NCI-H82 treated with DMSO at 0.1 percent for 48 hours (cell line): ENCODE results near the gene FOXP1.

Experiments used
- DNase-seq: peaks from one replicate; lab custom pipeline; 2025; ENCODE audit not compliant: unreplicated experiment; lab: John Stamatoyannopoulos, UW

The FOXP1 gene

DNA sequence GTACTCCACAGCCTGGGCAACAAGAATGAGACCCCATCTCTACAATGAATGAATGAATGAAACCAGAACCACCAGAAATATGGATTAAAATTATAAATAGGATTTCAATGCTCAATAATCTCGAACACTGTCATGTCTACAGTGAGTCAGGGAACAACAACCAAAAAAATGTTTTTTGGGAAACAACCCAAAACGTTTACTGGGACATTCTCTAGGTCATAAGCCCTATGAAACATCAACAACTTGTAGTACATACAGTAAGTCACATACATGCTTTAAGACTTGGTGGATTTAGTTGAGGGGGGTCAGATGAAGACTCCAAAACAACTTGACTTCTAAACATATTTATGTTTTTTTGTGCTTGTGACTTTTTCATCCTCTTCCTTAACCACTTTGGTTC, 511.2 kb downstream of the FOXP1 start:
- DNase-seq: no peak

DNA sequence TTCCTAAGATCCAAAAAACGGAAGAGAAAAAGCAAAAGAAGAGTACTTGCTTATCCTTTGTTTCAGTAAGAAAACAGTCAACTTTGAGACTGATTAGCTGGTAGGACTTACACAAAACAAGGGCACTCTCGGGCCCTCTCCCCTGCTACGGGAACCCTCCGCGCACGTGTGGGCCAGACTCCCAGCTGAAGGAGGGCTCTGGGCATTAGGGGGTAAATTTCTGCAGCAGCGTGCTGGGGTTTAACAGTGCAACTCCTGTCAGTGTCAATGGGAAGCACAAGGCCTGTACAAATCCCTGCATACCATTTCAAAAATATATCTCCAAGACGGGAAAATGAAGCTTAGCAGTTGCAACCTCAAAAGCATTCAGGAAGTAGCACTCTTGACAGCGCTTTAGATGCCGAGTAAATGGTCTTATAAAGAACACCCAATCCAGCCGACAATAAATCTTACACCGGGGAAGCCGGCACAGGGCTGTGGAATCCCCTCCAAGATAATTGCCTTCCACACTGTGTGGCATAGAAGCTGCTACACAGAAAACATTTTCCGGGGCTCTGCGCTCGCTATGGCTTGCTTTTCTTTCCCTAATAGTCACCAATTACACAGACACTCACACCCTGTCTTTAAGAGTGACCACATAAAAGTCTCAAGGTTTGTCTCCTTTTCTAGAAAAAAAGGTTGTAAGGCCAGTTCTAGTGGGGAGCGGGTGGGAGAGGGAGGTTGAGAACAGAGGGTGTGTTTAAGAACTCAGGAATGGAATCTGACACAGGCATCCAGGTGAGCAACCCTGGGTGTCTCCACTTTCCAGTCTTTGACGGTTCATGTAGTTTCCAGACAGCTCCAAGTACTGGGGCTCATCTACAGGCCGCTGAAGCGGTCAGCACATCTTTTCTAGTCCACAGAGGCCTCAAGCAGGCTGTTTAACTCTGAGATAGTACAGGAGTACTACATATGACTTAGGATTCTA, 512.7 kb downstream of the FOXP1 start:
- no peak for DNase-seq

DNA sequence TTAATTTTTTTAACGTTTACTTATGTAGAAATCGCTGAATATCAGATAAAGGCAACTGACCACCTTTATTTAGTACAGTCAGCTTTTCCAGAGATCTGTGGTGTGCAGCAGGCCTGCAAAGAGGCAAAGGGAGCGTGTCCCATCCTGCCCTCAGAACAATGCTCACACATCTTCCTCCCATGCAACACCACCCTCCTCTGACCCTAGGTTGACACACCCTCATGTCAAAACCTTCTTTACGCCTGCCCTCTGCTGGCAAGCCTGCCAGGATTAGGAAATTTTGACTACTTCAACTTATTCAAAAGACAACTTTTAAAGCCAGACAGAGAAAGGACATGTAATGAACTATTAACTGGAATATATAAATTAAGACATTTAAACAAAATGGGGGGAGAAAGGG, 513.7 kb downstream of the FOXP1 start:
- no peak for DNase-seq

GRCh38 chr3:71067977-71068654, 515.4 kb downstream of the FOXP1 start:
- DNase-seq: no peak

- DNase-seq: no peak
Observed at GRCh38 chr3:71066849-71067261, 516.7 kb downstream of the FOXP1 start.

DNA sequence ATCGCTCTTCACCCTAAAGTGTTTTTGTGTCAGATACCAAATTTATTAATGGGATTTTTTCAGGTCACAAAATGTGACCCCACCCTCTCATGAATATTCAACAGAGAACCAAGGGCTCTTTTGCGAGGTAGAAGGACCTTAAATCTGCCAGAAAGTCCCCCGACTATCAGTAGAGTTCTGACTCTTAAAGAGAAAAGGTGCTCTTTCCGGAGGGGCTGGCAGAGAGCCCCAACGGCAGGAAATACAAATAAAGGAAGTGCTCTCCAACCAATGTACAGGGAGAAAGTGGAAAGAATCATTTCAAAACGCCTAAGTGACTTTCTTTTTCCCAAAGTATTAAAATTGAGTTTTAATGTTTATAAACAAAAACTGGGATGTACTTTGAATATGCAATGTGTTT, 517.2 kb downstream of the FOXP1 start:
- DNase-seq: no peak

GRCh38 chr3:71065764-71066013, 517.8 kb downstream of the FOXP1 start:
- DNase-seq: no peak

- DNase-seq: no peak
Observed at GRCh38 chr3:71064956-71065763, 518.4 kb downstream of the FOXP1 start.

GRCh38 chr3:71064291-71064955, 519.1 kb downstream of the FOXP1 start:
- DNase-seq: no peak

DNA sequence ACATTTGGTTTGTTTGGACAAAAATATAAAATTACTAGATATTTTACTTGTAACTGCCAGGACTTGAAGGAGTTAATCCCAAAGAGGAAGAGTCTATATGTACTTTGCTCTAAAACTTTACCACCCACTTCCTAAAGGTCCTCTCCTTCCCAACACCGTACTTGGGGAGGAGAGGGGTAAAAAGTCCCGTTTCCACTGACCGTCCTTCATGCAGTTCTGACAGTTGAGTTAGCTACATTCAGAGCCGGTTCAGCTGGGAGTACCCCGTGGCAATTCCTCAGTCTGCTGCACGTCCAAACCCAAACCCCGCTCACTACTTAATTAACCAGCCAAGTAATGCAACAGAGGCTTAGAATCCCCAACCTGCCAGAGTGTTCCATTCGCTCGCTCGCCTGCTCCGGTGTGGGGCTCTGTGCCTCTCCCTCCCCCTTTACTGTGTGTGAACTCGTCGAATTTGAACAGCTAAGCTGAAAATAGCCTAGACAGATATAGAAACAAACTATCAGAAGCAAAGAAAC, 519.7 kb downstream of the FOXP1 start:
- DNase-seq: no peak

- DNase-seq: no peak
Observed at GRCh38 chr3:71062952-71063772, 520.4 kb downstream of the FOXP1 start.

DNA sequence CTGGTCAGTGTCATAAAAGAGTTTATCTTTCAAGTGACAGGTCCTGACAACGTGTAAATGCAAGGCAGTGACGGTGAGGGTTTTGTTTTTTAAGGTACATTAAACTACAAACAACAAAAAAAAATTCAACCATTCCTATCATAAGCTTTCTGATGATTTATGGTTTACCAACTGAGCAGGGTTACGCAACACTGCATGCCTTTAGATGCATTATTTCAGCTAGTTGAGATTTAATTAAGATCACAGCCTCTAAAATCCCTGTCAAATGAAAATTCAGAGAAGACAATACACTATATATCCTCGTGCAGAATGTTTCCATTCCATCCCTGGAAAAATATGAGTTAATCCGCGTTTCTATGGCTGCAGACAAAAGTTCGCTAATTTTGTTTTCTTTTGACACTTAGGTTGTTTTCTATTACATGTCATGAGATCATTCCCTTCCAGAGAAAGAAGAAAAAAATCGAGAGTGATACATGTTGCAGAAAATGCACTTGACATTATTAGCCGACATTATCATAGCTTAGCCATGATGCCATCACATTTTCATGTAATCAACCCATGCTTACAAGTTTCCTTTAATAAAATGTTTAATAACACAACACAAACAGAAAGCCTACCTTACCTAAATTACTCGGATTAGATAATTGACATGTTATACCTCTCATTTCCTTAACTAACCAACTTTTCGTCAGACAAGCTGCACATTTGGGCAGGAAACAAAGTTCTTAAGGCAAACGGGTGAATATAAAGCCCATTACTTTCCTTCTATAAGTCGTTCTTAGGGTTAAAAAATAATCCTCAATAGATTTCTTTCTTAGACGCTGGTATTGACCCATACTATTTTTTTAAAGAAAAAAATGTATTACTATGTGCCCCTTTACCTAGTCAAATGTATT, 521.2 kb downstream of the FOXP1 start:
- no peak for DNase-seq

DNA sequence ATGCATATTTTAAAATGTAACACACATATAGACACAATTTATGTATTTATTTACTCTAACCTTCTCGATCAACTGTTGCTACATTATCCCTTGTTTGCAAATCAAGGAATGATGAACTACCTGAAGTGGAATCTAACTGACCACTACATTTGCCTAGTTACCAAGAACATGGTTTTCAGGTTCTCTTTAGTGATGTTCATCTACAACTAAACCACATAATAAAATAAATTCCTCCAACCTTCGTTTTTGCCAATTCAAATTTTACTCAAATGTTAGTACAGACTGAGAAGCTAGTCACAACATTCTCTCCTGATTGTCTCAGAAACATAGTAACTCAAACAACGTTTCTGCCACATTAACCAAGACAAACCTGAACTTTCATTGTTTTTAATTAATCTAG, 521.9 kb downstream of the FOXP1 start:
- no peak for DNase-seq

DNA sequence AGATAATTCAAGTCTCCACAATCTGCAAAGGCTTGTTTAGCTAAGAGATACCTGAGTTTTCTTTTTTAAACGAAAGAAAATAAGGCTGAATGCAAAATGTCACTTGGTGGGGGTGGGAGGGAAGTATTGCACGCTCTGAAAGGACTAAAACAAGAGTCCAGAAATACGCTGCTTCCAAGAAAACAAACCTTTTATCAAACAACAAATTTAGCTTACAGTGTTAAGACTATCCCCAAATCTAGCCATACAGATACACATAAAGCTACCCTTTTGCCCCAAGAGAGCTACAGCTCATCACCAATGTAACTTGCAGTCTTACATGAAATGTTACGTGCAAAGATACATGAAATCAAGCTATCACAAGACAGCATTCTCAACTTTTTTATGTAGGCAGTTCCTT, 522.5 kb downstream of the FOXP1 start:
- DNase-seq: no peak

GRCh38 chr3:71060536-71060935, 523.0 kb downstream of the FOXP1 start:
- DNase-seq: no peak

- DNase-seq: no peak
Observed at GRCh38 chr3:71057526-71057894, 526.0 kb downstream of the FOXP1 start.

DNA sequence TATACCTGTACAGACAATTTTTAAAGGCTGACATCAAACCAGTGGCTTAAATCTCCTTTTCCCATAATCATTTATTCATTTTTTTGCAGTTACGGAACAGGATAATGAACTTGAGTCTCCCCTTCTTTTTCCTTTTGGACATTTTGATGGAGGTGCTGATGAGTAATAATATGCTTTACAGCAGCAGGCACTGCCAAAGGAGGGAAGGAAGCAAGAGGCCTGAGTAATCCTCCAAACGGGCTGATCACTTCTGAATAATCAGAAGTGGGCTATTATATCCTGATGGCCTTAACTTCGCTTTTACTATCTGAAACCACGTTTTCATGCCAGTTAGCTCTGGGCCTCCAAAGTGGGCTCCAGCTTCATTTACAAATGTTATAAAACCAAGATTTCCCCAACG, 527.2 kb downstream of the FOXP1 start:
- no peak for DNase-seq

DNA sequence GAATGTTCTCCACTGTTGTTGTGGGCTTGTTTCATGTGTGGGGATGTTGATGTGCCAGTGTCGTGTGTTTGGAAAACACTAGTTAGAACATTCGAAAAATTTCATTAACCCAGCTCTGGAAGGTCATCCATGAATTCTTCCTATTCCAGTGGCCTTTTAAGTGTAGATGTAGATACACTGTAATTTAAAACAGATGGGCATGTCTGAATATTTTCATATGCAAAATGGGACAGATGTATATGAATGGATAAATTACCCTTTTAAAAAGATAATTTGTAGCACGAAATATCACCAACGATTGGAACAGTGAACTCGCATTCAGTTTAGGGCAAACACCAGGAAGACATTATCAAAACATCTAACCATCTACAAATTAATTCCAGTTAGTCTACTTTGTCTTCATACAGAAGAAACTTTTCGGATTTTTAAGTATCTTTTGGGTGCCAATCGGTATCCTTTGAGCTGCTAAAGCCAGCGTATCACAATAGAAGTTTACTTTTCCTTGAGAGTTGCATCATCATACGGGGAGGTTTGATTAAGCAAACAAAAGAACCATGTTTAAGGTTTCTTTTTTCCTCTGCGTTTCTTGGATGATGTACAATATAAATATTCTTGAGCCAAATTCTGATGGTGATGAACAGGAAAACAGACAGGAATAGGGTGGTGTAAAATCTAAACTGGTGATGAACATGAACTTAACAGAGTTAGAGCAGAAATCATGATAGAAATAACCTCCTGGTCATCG, 528.1 kb downstream of the FOXP1 start:
- DNase-seq: no peak

DNA sequence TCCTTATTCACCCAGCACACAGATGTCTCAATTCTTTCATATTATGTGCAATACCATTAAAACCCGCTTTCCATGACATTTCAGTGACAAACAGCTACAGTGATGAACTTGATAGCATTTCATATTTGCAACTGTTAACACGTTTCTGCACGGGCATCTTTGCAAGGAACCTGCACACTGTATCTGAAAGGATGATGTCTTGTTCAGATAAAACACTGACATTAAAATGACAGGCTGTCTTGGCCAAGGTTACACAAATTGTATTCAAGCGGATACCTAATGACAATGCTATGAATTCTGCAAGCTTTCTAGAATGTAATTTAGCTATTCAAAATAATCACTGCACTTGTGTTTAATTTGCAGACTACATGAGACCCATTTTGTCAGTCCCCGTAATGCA, 529.2 kb downstream of the FOXP1 start:
- DNase-seq: no peak
